Panc1 (cell line): ENCODE results near the gene NPLOC4.

Source experiments
- CTCF ChIP-seq: fragments of 450-650 bp; IDR thresholded peaks from 2 replicates; pipeline ENCODE4 v1.5.1; 2017; ENCODE audit warnings: mild to moderate bottlenecking
- POLR2AphosphoS5 ChIP-seq: IDR thresholded peaks from 2 replicates; pipeline ENCODE4 v1.6.1; 2012; ENCODE audit warnings: mild to moderate bottlenecking, low read depth, low read length, moderate library complexity
- REST ChIP-seq, 2 experiments: IDR thresholded peaks; 2 replicates each; pipeline ENCODE4 v1.6.1; 2011 to 2012; ENCODE audit warnings: low read depth in 2 of 2, control low read depth in 1 of 2, low read length in 1 of 2, mild to moderate bottlenecking in 1 of 2, moderate library complexity in 1 of 2; ENCODE audit not compliant: insufficient read depth in 1 of 2
- SIN3A ChIP-seq: IDR thresholded peaks from 2 replicates; pipeline ENCODE4 v1.6.1; 2012; ENCODE audit warnings: low read depth, mild to moderate bottlenecking, low read length, moderate library complexity, borderline replicate concordance; ENCODE audit not compliant: insufficient read depth
- TCF7L2 ChIP-seq: IDR thresholded peaks from 2 replicates; pipeline ENCODE4 v1.6.1; 2011; ENCODE audit warnings: mild to moderate bottlenecking, low read depth, low read length, inconsistent platforms

GRCh38 chr17:81539961-81540675, 96.8 kb downstream of the NPLOC4 start:
- TF ChIP-seq CTCF = no peak
- peak; percentile 50; the same call in 1 of the 2 replicates for TF ChIP-seq POLR2AphosphoS5
- TF ChIP-seq REST (IDR thresholded peaks at IDR 0.05; ENCODE audit: insufficient read depth in 1 of 2, low read depth in 2 of 2, low read length in 1 of 2) = no peak
- no peak for TF ChIP-seq SIN3A
- TF ChIP-seq TCF7L2 = no peak
